GM18508 (cell line): ENCODE data around the gene ITSN2.
"Not testable (repeated sequence)": the region's sequence is repeated elsewhere in the genome, so short reads cannot be mapped to it uniquely, and the experiment has no call there.

Experiments
- ATAC-seq: cut with Tn5 transposase; IDR thresholded peaks from one replicate; pipeline ENCODE4 v1.9.1; 2021; ENCODE audit warnings: moderate number of reproducible peaks; ENCODE audit not compliant: insufficient read depth, unreplicated experiment

The ITSN2 gene

GRCh38 chr2:24339098-24339497 is 21.2 kb downstream of the ITSN2 start:
- not testable (repeated sequence) for ATAC-seq

- no peak for ATAC-seq
These were observed 22.4 kb downstream of the ITSN2 start for GRCh38 chr2:24337890-24338289.

- ATAC-seq: no peak
These were observed 23.5 kb downstream of the ITSN2 start for GRCh38 chr2:24336811-24337210.

- no peak for ATAC-seq
These were observed 26.1 kb downstream of the ITSN2 start for GRCh38 chr2:24334245-24334633.

- no peak for ATAC-seq
These were observed 27.4 kb downstream of the ITSN2 start for GRCh38 chr2:24332791-24333540.

GRCh38 chr2:24330161-24330560 is 30.2 kb downstream of the ITSN2 start:
- ATAC-seq: no peak

- no peak for ATAC-seq
These were observed 30.6 kb downstream of the ITSN2 start for GRCh38 chr2:24329700-24330099.

GRCh38 chr2:24328010-24328409 is 32.3 kb downstream of the ITSN2 start:
- no peak for ATAC-seq

- ATAC-seq: no peak
These were observed 42.8 kb downstream of the ITSN2 start for GRCh38 chr2:24317491-24317920.

GRCh38 chr2:24315669-24316068 is 44.7 kb downstream of the ITSN2 start:
- ATAC-seq: no peak

- ATAC-seq: no peak
These were observed 46.3 kb downstream of the ITSN2 start for GRCh38 chr2:24313744-24314632.

GRCh38 chr2:24307961-24308360 is 52.4 kb downstream of the ITSN2 start:
- ATAC-seq: no peak

GRCh38 chr2:24304631-24305030 is 55.7 kb downstream of the ITSN2 start:
- ATAC-seq: no peak

- ATAC-seq: no peak
These were observed 56.2 kb downstream of the ITSN2 start for GRCh38 chr2:24304098-24304497.

GRCh38 chr2:24301599-24301998 is 58.7 kb downstream of the ITSN2 start:
- ATAC-seq: no peak

- ATAC-seq: no peak
These were observed 62.7 kb downstream of the ITSN2 start for GRCh38 chr2:24297663-24298062.

GRCh38 chr2:24287171-24287570 is 73.2 kb downstream of the ITSN2 start:
- no peak for ATAC-seq

GRCh38 chr2:24285484-24286152 is 74.7 kb downstream of the ITSN2 start:
- ATAC-seq: no peak

- ATAC-seq: no peak
These were observed 79.7 kb downstream of the ITSN2 start for GRCh38 chr2:24280645-24281044.

- ATAC-seq: no peak
These were observed 80.2 kb downstream of the ITSN2 start for GRCh38 chr2:24280161-24280560.

GRCh38 chr2:24276349-24276899 is 83.9 kb downstream of the ITSN2 start:
- ATAC-seq: no peak
